ENCODE data around the gene PACRG.

Gene PACRG

GRCh38 chr6:162778603-162779002, 50.8 kb downstream of the PACRG start:
- DNase-seq (ENCODE audit: low read depth in 2 of 2) = no peak

- DNase-seq (ENCODE audit: low read depth in 2 of 2) = no peak
Measured at GRCh38 chr6:162785632-162786242, 58.0 kb downstream of the PACRG start.

GRCh38 chr6:162798546-162799266, 70.9 kb downstream of the PACRG start:
- DNase-seq (ENCODE audit: low read depth in 2 of 2) = no peak

- DNase-seq (ENCODE audit: low read depth in 2 of 2) = no peak
Measured at GRCh38 chr6:162814426-162814973, 86.7 kb downstream of the PACRG start.

GRCh38 chr6:162817196-162817595, 89.4 kb downstream of the PACRG start:
- no peak for DNase-seq (ENCODE audit: low read depth in 2 of 2)

GRCh38 chr6:162819284-162819683, 91.5 kb downstream of the PACRG start:
- DNase-seq (ENCODE audit: low read depth in 2 of 2) = no peak

- no peak for DNase-seq (ENCODE audit: low read depth in 2 of 2)
Measured at GRCh38 chr6:162821102-162821501, 93.3 kb downstream of the PACRG start.

GRCh38 chr6:162825597-162825996, 97.8 kb downstream of the PACRG start:
- DNase-seq (ENCODE audit: low read depth in 2 of 2) = no peak

- DNase-seq (ENCODE audit: low read depth in 2 of 2) = no peak
Measured at GRCh38 chr6:162829013-162829742, 101.4 kb downstream of the PACRG start.

- no peak for DNase-seq (ENCODE audit: low read depth in 2 of 2)
Measured at GRCh38 chr6:162833776-162834175, 106.0 kb downstream of the PACRG start.

GRCh38 chr6:162845972-162846371, 118.2 kb downstream of the PACRG start:
- no peak for DNase-seq (ENCODE audit: low read depth in 2 of 2)

GRCh38 chr6:162846723-162847122, 118.9 kb downstream of the PACRG start:
- DNase-seq (ENCODE audit: low read depth in 2 of 2) = no peak

- DNase-seq (ENCODE audit: low read depth in 2 of 2) = no peak
Measured at GRCh38 chr6:162849269-162849668, 121.5 kb downstream of the PACRG start.

GRCh38 chr6:162852192-162852591, 124.4 kb downstream of the PACRG start:
- no peak for DNase-seq (ENCODE audit: low read depth in 2 of 2)

- no peak for DNase-seq (ENCODE audit: low read depth in 2 of 2)
Measured at GRCh38 chr6:162852840-162853577, 125.2 kb downstream of the PACRG start.

- no peak for DNase-seq (ENCODE audit: low read depth in 2 of 2)
Measured at GRCh38 chr6:162854228-162854627, 126.5 kb downstream of the PACRG start.

GRCh38 chr6:162854734-162855191, 127.0 kb downstream of the PACRG start:
- no peak for DNase-seq (ENCODE audit: low read depth in 2 of 2)

GRCh38 chr6:162856885-162857284, 129.1 kb downstream of the PACRG start:
- DNase-seq (ENCODE audit: low read depth in 2 of 2) = no peak

GRCh38 chr6:162857326-162857725, 129.6 kb downstream of the PACRG start:
- no peak for DNase-seq (ENCODE audit: low read depth in 2 of 2)

- DNase-seq (ENCODE audit: low read depth in 2 of 2) = no peak
Measured at GRCh38 chr6:162862462-162862861, 134.7 kb downstream of the PACRG start.

GRCh38 chr6:162862941-162863340, 135.2 kb downstream of the PACRG start:
- no peak for DNase-seq (ENCODE audit: low read depth in 2 of 2)

GRCh38 chr6:162863821-162864220, 136.0 kb downstream of the PACRG start:
- no peak for DNase-seq (ENCODE audit: low read depth in 2 of 2)
